Memory B cell (primary cell): ENCODE measurements around the gene FKBP2.

Experiments used
- ATAC-seq: fragments of 150-1000 bp; cut with Tn5 transposase; 2 replicates; pipeline ENCODE4 v1.10.0; 2021; ENCODE audit warnings: low read depth, mild to moderate bottlenecking, moderate library complexity
- DNase-seq, 2 donors: peaks; one replicate each; pipeline ENCODE4 v3.0.0; 2022; ENCODE audit warnings: low spot score in 2 of 2
- H3K27ac Mint-ChIP-seq: one replicate; pipeline ENCODE4 v1.8.0; 2022; ENCODE audit warnings: mild to moderate bottlenecking, moderate library complexity, mixed read lengths
- H3K27me3 Mint-ChIP-seq: one replicate; pipeline ENCODE4 v1.8.0; 2022; ENCODE audit warnings: mixed read lengths
- H3K36me3 Mint-ChIP-seq: one replicate; pipeline ENCODE4 v1.8.0; 2022; ENCODE audit warnings: mild to moderate bottlenecking, mixed read lengths
- H3K4me1 Mint-ChIP-seq: one replicate; pipeline ENCODE4 v1.8.0; 2022; ENCODE audit warnings: mixed read lengths
- H3K4me3 Mint-ChIP-seq: one replicate; pipeline ENCODE4 v1.8.0; 2022; ENCODE audit warnings: mild to moderate bottlenecking, moderate library complexity, mixed read lengths
- H3K9me3 Mint-ChIP-seq: one replicate; pipeline ENCODE4 v1.8.0; 2022; ENCODE audit warnings: mixed read lengths

Gene FKBP2

GRCh38 chr11:64253481-64253880 is 12.6 kb downstream of the FKBP2 start:
- no peak for DNase-seq
- no peak overlapping the region for H3K4me3 Mint-ChIP-seq

DNA sequence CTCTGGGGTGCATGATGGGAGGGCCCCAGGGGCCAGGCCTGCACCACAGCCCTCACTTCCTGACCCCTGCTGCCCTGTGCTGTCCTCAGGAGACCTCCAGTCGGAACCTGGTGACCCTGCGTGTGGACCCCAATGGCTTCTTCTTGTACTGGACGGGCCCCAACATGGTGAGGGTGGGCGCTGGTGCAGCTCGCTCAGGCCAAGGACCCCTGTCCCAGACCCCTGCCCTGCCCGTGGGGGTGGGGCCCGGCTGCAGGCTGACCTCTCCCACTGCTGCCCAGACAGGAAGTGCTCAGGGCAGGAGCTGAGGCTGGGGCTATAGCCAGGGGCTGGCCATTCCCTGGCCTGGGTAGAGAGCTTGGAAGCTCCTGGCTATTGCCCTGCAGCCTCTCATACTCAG is 13.4 kb downstream of the FKBP2 start:
- ATAC-seq (no peak), DNase-seq (no peak)
- Mint-ChIP-seq H3K4me3 (no peak overlapping the region), H3K4me1 (peaks cover 10% of the 10 kb centered on the region), H3K9me3 (no peaks in the 10 kb centered on the region), H3K36me3 (peaks cover 4% of the 10 kb centered on the region), H3K27ac (no peak overlapping the region), H3K27me3 (no peaks in the 10 kb centered on the region)

More at GRCh38 chr11:64253481-64253880, 12.6 kb downstream of the FKBP2 start:
- Mint-ChIP-seq H3K27me3 (no peaks in the 10 kb centered on the region), H3K36me3 (peaks cover 3% of the 10 kb centered on the region), H3K9me3 (no peaks in the 10 kb centered on the region), H3K27ac (no peak overlapping the region), H3K4me1 (peaks cover 10% of the 10 kb centered on the region)
- ATAC-seq, result no peak

DNA sequence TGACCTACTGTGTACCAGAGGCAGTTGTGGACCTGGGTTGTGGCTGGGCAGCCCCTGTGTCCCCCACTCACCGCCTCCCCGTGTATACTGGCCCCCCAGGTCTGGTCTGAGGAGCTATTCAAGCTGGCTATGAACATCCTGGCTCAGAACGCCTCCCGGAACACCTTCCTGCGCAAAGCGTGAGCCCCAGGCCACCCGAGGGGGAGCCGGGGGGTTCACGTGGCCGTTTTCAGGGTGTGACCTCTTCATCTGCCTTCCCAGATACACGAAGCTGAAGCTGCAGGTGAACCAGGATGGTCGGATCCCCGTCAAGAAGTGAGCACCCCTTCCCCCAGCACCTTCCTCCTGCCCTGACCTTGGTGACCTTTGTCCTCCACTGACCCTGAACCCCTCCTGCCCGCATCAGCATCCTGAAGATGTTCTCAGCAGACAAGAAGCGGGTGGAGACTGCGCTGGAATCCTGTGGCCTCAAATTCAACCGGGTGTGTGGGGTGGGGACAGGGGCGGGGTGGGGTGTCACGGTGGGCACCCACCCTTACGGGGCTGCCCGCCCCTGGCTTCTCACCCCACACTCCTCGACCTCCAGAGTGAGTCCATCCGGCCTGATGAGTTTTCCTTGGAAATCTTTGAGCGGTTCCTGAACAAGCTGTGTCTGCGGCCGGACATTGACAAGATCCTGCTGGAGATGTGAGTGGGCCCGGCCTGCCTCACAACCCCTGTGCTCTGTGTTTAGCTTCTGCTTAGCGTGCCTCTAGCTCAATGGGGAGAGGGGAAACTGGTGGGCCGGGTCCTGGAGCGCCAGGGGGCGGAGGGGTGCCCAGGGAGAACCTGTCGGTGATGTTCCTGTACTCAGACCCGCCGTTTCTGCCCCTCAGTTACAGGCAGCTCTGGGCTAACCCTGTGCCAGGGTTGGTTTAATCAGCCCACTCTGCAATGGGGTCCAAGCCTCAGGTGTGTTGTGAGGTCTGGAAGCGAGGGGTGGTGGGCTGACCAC is 14.5 kb downstream of the FKBP2 start:
- peaks cover 18% of the 10 kb centered on the region for H3K4me1 Mint-ChIP-seq
- H3K27ac Mint-ChIP-seq, result no peak overlapping the region
- ATAC-seq (no peak), DNase-seq (no peak)
- no peaks in the 10 kb centered on the region for H3K27me3 Mint-ChIP-seq
- no peaks in the 10 kb centered on the region for H3K9me3 Mint-ChIP-seq
- peaks cover 15% of the 10 kb centered on the region for H3K36me3 Mint-ChIP-seq
- H3K4me3 Mint-ChIP-seq, result no peak overlapping the region

- H3K4me1 Mint-ChIP-seq, result peaks cover 16% of the 10 kb centered on the region
- no peak overlapping the region for H3K4me3 Mint-ChIP-seq
- H3K9me3 Mint-ChIP-seq, result no peaks in the 10 kb centered on the region
- peaks cover 15% of the 10 kb centered on the region for H3K36me3 Mint-ChIP-seq
- no peak for DNase-seq
- H3K27ac Mint-ChIP-seq, result no peak overlapping the region
- no peaks in the 10 kb centered on the region for H3K27me3 Mint-ChIP-seq
- no peak for ATAC-seq
Measured at GRCh38 chr11:64256300-64256699, 15.4 kb downstream of the FKBP2 start.

DNA sequence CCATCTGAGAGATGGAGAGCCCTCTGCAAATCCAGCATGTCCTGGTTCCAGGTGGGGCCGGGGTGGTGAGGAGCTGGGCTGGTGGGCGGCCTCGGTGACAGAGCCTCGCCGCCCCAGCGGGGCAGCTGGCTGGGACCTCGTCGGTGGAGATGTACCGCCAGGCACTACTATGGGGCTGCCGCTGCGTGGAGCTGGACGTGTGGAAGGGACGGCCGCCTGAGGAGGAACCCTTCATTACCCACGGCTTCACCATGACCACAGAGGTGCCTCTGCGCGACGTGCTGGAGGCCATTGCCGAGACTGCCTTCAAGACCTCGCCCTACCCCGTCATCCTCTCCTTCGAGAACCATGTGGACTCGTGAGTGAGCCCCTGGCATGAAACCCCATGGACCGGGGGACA is 17.5 kb downstream of the FKBP2 start:
- H3K27me3 Mint-ChIP-seq, result no peaks in the 10 kb centered on the region
- H3K27ac Mint-ChIP-seq, result no peak overlapping the region
- DNase-seq (no peak), ATAC-seq (no peak)
- H3K4me1 Mint-ChIP-seq, result peaks cover 9% of the 10 kb centered on the region
- no peaks in the 10 kb centered on the region for H3K9me3 Mint-ChIP-seq
- peaks cover 19% of the 10 kb centered on the region for H3K36me3 Mint-ChIP-seq
- no peak overlapping the region for H3K4me3 Mint-ChIP-seq

DNA sequence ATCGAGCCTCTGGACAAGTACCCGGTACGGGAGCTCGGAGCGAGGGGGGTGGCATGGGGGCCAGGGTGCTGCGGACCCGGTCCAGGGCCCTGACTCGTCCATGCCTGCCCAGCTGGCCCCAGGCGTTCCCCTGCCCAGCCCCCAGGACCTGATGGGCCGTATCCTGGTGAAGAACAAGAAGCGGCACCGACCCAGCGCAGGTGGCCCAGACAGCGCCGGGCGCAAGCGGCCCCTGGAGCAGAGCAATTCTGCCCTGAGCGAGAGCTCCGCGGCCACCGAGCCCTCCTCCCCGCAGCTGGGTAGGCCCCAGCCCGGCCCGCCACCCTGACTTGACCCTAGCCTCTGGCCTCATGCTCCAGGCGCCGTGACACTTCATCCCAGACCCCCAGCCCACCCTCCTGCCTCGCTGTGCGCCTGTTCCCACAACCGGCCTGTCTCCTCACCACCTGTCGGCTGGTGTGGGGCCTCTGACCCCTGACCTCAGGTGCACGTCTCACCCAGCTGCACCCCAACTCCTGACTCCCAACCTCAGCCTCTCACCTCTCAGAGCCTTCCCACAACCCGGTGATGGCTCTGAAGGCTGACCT is 18.1 kb downstream of the FKBP2 start:
- peaks cover 9% of the 10 kb centered on the region for H3K4me1 Mint-ChIP-seq
- no peaks in the 10 kb centered on the region for H3K27me3 Mint-ChIP-seq
- DNase-seq (no peak), ATAC-seq (no peak)
- peaks cover 19% of the 10 kb centered on the region for H3K36me3 Mint-ChIP-seq
- H3K27ac Mint-ChIP-seq, result no peak overlapping the region
- H3K9me3 Mint-ChIP-seq, result no peaks in the 10 kb centered on the region
- H3K4me3 Mint-ChIP-seq, result no peak overlapping the region

DNA sequence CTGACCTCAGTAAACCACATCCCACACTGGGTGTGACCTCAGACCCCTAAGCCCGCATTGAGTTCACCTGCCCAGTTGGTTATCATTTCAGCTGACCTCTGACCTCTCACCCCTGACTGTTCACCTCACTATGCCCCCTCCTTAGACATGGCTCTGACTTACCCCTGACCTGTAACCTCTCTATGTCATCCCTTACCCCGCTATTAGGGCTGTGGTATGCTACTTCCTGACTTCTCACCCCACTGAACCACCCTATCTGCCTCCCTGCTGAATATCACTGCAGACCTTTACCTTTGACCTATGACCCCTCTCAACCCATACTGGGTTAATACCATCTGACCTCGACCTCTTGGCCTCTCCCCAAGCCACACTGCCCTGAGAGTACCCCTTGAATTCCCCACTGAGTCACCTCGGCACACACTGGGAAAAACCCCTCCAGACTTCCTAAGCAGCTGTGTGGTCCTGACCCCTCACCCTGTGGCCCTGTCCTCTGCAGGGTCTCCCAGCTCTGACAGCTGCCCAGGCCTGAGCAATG is 18.7 kb downstream of the FKBP2 start:
- H3K27ac Mint-ChIP-seq, result peak overlapping the region; percentile 64
- no peak for DNase-seq
- H3K27me3 Mint-ChIP-seq, result no peaks in the 10 kb centered on the region
- no peak overlapping the region for H3K4me3 Mint-ChIP-seq
- ATAC-seq, result no peak
- peaks cover 9% of the 10 kb centered on the region for H3K4me1 Mint-ChIP-seq
- peaks cover 19% of the 10 kb centered on the region for H3K36me3 Mint-ChIP-seq
- H3K9me3 Mint-ChIP-seq, result no peaks in the 10 kb centered on the region

DNA sequence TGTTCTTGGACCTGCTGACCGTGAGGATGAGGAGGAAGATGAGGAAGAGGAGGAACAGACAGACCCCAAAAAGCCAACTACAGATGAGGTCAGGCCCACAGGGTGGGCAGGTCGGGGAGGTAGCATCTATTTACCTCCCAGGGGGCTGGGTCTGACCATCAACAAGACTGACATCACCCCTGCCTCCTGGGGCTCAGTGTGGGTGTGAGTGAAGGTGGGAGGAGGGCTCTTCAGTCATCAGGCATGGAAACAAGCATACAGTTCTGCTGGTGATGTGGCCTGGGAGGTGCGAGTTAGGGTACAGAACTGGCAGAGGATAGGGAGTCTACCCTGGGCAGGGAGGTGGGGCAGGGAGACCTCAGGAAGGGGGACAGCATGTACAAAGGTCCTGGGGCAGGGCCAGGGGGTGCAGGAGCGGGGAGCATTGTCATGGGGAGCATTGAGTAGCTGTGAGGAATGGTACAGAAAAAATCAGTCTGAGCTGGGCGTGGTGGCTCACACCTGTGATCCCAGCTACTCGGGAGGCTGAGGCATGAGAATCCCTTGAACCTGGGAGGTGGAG is 19.3 kb downstream of the FKBP2 start:
- peaks cover 9% of the 10 kb centered on the region for H3K4me1 Mint-ChIP-seq
- ATAC-seq (no peak), DNase-seq (no peak)
- peak overlapping the region; percentile 64 for H3K27ac Mint-ChIP-seq
- no peak overlapping the region for H3K4me3 Mint-ChIP-seq
- H3K27me3 Mint-ChIP-seq, result no peaks in the 10 kb centered on the region
- H3K9me3 Mint-ChIP-seq, result no peaks in the 10 kb centered on the region
- H3K36me3 Mint-ChIP-seq, result peaks cover 19% of the 10 kb centered on the region

GRCh38 chr11:64261556-64262080 is 20.7 kb downstream of the FKBP2 start:
- Mint-ChIP-seq H3K27me3 (no peaks in the 10 kb centered on the region), H3K4me1 (peaks cover 11% of the 10 kb centered on the region), H3K27ac (no peak overlapping the region), H3K9me3 (no peaks in the 10 kb centered on the region), H3K4me3 (no peak overlapping the region), H3K36me3 (peaks cover 19% of the 10 kb centered on the region)
- DNase-seq, result no peak
- no peak for ATAC-seq

DNA sequence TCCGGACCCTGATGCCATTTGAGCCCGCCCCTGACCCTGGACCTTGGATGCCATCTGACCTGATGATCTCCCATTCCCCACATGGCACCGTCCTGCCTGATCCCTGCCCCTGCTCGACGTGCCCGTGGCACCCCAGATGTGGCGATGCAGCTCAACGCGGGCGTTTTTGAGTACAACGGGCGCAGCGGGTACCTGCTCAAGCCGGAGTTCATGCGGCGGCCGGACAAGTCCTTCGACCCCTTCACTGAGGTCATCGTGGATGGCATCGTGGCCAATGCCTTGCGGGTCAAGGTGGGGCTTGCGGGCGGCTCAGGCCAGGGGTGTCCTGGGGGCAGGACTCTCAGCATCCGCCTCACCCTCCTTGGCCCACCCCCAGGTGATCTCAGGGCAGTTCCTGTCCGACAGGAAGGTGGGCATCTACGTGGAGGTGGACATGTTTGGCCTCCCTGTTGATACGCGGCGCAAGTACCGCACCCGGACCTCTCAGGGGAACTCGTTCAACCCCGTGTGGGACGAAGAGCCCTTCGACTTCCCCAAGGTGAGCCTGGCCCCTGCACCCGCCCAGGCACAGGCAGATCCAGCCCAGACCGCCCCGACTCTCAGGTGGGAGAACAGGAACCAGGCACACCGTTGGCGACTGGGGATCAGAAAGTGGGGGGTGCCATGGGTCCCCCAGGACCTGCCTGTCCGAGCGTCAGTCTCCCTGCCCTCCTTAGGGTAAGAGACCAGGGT is 21.5 kb downstream of the FKBP2 start:
- Mint-ChIP-seq H3K4me3 (no peak overlapping the region), H3K4me1 (peaks cover 11% of the 10 kb centered on the region), H3K36me3 (peaks cover 19% of the 10 kb centered on the region)

DNA sequence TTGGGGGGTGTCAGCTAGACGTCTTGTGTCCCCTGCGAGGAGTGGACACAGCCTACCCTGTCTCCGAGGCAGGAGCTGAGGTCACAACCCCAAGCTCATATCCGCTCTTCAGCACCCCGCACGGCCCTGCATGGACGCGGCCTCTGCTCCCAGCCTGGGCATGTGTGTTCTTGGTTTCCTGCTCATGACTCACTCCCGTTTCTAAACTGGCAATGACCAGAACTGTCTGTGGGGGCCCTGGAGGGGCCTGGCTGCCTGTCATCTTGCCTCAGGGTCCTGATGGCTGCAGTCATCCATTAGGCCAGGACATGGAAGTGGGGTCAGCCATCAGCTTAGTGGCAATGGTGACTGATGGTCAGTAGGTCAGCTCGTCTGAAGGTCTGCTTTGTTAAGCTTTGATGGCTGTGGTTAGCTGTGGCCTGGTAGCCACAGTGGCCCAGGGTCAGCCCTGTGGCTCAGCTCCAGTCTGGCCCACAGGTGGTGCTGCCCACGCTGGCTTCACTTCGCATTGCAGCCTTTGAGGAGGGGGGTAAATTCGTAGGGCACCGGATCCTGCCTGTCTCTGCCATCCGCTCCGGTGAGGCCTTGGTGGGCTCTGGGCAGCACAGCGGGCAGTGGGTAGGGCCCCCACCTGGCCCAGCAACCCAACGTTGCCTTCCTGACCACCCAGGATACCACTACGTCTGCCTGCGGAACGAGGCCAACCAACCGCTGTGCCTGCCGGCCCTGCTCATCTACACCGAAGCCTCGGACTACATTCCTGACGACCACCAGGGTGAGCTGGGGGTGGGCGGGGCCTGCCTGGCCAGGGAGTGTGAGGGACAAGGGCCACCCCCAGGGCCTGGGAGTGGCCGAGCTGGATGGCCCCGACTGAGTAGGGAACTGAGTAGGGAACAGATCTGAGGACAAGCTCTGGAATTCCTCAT is 22.4 kb downstream of the FKBP2 start:
- Mint-ChIP-seq H3K27me3 (no peaks in the 10 kb centered on the region), H3K4me3 (no peak overlapping the region), H3K4me1 (peaks cover 11% of the 10 kb centered on the region), H3K36me3 (peaks cover 16% of the 10 kb centered on the region), H3K27ac (no peak overlapping the region), H3K9me3 (no peaks in the 10 kb centered on the region)
- ATAC-seq, result no peak
- no peak for DNase-seq

More for the DNA sequence above, 21.5 kb downstream of the FKBP2 start:
- Mint-ChIP-seq H3K9me3 (no peaks in the 10 kb centered on the region), H3K27ac (no peak overlapping the region), H3K27me3 (no peaks in the 10 kb centered on the region)
- no peak for DNase-seq
- ATAC-seq, result no peak

- no peak overlapping the region for H3K27ac Mint-ChIP-seq
- H3K9me3 Mint-ChIP-seq, result no peaks in the 10 kb centered on the region
- ATAC-seq (no peak), DNase-seq (no peak)
- H3K4me1 Mint-ChIP-seq, result peaks cover 15% of the 10 kb centered on the region
- peaks cover 16% of the 10 kb centered on the region for H3K36me3 Mint-ChIP-seq
- H3K27me3 Mint-ChIP-seq, result no peaks in the 10 kb centered on the region
- no peak overlapping the region for H3K4me3 Mint-ChIP-seq
Measured at GRCh38 chr11:64263947-64264317, 23.0 kb downstream of the FKBP2 start.
